ENCODE measurements around the gene AREL1.

Gene AREL1

GRCh38 chr14:74658535-74659131 is 54.2 kb downstream of the AREL1 start:
- DNase-seq = no peak

DNA sequence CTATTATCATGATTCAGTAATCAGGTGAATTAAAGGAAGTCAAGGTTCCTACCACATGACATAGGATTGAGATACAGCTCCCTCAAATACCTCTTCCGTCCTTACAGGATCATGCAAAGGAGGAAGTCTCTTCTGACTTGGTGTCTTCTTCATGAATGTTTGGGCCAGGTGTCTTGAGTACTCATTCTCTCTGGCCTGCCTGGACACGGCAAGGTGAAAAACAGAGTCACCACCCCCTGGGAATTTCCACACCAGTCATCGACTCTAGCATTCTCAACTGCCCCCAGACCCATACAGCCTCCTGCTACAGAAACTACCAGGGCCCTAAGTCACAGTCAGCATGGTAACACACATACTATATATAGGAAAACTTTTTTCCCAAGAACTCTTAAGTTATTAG is 55.9 kb downstream of the AREL1 start:
- no peak for DNase-seq

DNA sequence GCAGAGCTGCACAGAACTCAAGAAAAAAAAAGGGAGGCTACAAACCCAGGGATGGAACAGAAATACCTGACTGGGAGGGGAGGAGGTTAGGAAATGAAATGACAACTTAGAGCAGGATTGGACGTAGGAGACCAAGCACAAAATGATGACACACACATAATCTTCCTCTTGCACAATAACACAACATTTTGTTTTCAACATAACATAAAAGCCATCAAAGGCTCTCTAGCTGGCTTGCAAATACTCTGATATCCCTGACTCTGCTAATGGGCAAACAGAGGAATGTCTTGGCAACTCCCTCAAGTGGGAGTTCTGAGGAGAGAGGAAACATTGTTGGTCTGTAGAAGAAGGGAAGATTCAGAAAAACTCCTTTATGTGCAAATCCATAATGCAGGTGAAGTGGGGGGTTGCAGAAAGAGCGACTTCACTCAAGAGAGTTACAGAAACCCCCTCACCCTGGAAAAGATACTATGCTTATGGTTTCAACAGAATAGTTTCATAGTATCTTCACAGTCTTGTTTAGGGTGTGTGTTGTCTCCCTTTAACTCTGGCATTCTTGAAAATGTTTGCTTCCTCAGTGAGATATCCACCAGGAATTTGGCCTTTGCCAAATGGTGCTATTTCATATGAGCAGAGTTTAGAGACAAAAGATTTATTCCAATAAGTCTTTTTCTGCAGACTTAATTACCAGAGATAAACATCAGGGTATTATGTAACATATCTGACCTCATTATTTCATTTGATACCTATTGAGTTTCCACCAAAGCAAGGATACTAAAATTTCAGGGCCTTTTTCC is 57.1 kb downstream of the AREL1 start:
- DNase-seq = no peak

- DNase-seq = no peak
Measured at GRCh38 chr14:74654931-74655330, 57.9 kb downstream of the AREL1 start.

GRCh38 chr14:74653386-74654138 is 59.3 kb downstream of the AREL1 start:
- no peak for DNase-seq

DNA sequence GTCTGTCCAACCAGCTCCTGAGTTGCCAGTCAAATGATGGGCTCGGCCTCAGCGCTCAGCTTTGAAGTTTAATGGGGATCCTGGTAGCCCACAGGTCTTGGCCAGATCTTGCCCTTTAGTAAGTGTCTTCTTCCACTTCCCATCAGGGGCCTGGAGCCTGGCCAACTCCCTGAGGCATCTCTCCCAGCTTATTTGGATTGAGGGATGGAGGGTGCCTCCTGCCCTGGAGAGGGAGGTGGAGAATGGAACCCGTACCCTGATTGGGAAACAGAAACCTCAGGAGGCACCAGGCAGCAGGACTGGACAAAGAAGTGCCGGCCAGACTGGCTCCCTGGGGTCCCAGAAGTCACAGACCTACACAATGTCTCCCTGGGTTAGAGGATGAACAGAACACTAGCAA is 60.3 kb downstream of the AREL1 start:
- no peak for DNase-seq

DNA sequence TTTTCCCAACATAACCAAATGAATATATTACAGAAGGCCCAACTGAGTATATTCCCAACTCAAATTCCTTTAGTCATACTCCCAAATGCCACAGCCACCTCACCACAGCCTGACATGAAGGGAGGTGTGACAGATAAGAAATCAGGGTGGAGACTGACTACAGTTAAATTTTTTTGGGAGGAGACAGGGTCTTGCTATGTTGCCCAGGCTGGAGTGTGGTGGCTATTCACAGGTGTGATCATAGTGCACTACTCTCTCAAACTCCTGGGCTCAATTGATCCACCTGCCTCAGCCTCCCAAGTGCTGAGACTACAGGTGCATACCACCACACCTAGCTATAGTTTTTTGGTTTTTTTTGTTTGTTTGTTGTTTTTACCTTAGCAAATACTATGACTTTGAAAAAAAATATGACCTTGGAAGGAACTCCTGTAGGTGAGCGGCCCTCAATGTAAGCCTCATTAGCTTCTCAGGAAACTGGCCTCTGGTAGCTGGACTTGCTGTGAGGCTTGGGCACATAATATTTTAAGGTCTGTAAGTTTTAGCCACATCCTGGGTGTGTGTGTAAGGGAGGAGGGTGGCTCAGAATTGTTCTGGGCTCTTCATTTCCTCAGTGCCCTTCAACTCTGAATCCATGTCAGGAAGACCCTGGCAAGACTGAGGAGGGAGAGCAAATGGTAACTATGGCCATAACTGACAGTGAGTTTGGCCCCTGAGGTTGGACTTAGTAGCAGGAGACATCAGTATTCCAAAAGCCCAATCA is 61.8 kb downstream of the AREL1 start:
- no peak for DNase-seq

DNA sequence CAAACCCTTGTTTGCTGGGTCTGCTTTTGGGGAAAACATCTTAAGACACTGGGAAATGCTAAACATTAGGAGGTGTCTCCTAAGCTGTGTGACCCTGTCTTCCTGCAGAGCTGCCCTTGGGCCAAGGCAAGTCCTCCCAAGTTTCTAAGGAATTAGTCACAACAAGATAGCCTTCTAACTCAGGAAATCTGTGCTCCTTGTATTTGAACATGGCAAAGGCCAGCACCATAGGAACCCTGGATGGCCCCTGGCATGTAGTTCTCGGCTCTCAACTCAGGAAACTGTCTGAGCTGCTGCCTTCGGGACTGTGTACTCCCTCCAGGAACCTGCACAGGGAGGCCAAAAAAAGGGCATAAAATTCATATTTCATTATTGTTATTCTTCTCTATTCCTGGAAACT is 63.2 kb downstream of the AREL1 start:
- DNase-seq = no peak

DNA sequence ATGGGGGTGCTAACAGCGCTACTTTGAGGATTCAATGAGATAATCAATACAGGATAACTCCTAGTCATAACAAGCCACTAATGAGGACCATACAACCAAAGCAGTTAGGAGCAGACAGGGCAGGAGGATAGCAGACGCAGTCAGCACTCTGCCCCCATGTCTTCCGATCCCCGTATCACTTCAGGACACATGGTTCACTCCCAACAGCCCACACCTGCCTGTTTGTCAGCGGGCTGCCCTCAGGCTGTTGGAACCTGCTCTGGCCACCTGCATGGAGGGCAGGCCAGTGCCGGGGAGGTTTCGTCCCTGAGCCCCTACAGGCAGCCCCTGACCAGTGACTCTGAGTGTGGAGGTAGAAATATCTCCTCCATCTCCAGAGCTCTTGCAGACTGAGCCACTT is 63.7 kb downstream of the AREL1 start:
- DNase-seq = no peak

GRCh38 chr14:74648601-74649000 is 64.3 kb downstream of the AREL1 start:
- DNase-seq = no peak

DNA sequence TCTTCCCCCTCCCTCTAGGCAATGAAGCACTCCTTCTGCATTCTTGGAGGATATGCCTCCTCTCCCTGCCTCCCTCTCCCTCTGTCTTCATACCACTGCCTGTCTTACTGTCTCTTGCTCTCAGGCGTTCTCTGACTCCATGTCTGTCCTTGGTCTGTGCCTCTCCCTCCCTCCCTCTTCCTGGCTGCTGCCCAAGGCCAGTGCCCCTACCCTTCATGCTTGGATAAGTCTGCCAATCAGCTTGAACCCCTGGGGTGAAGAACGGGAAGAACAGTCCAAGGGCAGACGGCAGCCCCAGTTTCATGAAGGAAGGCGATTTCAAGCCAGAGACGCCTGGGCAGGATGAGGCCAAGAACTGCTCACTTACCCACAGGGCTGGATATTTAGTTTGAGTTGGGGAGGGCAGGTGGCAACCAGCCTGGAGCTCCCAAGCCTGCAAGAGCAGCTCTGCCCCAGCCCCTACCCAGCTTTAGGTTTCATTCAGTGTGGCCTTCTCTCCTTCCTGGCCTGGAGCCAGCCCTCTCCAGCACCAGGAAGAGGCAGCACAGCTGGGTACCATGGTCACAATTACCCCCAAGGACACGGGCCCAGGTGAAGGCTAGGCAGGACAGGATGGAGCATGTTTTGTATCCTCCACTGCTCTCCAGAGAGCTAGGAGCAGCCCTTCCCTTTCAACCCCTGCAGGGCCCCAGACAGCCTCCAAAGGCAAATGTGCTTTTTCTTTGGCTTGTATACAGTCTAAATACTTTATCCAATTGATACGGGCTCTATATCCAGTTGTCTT is 65.0 kb downstream of the AREL1 start:
- DNase-seq = no peak

DNA sequence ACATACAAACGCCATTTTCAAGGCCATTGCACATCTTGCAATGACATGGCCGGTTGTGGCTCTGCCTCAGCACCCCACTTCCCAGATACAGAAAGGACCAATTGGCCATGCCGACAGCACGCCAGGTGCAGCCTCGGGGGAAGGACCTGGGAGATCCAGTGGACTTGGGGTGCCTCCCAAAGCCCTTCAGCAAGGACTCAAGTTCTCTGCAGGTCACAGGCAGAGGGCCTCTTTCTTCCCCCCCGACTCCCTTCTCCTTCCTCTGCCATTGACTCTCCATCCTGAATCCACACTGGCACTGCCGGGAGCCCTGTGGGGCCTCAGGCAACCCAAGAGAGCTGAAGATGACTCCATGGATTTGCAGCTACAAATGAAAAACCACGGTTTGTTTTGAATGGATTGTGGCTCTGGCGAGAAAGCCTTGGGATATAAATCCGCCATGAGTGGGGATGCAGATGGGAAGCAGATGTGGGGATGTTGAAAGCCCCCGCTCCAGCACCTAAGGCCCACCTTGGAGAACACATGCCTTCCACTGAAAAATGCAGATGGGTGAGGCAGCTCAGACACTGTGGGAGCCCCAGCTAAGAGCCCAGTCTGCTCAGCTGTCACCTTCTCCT is 65.7 kb downstream of the AREL1 start:
- no peak for DNase-seq

DNA sequence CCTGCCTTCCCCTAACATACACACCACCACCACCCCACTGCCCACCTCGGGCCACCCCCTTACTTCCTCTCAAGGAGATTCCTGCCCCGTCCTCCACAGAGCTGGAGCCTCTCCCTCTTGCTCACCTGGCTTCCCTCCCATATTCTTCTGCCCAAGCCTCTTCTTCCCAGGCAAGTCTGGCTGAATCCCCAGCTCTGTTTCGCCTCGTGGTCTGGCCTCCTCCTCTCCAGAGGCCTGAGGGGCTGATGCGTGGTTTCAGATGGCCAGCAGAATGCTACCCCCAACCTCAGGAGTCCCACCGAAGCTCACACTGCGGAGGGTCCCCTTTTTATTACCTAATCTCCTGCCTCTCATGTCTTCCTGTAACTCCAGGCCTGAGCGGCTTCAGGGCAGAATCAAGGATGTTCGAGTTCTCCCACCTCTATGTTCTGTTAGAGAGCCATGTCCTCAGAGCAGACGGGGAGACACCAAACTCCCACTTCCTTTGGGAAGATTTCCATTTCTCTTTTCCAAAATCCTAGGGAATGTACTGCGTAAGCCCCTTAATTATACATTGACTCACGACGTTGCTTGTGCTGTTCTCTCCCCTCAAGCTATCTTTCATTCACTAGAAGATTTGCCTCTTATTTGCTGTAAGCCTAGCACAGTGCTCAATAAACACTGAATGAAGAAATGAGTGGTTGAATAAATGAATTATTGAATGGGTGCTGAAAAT is 67.0 kb downstream of the AREL1 start:
- no peak for DNase-seq

DNA sequence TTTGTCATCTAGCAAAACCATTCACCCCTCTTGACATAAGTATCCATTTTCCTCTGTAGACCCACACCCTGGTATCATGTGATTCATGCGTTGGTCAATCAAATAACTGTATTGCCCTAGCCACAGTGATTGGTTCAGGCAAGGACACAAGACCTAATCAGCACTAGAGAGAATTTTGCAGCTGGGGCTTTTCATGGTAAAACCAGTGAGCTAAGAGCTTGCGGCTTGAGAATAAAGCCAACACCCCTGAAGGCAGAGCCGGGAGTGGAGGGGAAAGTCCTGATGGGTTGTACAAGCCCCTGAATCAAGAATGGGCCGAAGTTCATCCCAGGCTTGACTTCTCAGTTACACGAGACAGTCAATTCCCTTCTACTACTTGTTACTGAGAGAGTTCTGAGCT is 67.6 kb downstream of the AREL1 start:
- no peak for DNase-seq

DNA sequence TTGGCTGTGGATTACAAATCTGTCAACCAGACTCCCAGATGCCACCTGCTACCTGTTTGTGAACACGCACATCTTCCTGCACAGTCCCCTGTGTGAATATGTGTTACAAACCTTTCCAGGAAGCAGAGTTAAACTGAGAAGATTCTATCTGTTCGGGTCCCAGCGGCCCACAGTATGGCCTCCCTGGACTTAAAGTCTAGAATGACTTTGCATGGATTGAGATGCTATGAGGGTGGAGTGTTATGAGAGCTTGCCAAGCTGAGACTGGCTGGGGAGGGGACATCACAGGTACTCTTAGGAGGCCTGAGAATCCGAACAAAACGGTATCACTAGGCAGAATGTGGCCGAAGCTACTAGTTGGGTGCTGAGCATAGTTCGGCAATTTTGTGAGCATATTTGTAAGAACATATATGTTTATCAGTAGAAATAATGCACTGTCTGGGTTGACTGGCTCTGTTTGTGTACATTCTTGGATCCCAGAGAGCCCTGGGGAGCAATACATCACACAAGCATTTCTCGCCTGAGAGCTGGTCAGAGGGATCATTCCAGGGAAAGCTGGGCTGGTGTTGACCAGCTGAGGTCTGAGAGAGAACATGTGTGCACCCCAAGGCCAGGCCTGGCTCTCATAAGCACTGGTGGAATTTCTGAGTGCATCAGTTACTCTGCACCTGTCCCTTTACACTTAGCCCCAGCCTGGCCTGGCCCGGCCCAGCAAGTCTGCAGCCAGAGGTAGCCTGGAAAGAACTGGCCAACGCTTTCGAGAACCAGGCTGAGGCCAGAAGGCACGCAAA is 71.1 kb downstream of the AREL1 start:
- DNase-seq = no peak

GRCh38 chr14:74638966-74639365 is 73.9 kb downstream of the AREL1 start:
- DNase-seq = no peak

DNA sequence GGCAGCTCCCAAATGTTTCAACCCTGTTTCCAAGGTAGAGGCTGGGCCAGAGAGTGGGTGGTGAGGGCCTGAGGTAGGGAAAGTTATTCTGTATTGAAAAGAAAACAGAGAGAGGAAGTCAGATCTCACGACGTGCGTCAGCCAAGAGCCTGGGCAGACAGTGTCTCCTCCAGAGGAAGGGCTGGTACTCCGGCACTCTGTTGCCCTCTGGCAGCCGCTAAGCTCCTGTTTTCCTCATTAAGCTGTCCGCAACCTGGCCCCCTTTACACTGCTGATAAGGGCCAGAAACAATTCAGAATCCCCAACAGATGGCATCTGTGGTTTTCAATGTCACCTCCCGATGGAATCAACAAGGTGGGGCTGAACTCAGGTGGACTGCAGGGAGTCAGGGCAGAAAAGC is 74.8 kb downstream of the AREL1 start:
- no peak for DNase-seq

DNA sequence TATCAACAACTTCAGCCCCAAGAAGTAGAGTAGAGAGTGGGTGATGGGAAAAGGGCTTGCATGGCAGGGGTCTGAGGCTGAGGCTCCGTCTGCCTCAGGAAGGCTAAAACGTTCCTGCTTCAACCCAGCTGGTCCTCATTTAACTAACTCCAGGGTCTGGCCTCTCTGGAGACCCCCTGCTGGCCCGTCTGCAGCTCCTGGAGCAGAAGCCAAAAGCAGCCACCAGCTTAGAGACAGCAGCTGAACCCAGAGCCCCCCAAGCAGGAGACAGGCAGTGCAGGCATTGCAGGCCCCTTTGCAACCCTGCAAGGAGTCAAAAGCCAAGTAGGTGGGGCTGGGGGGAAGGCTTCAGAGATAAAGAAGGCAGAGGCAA is 75.7 kb downstream of the AREL1 start:
- no peak for DNase-seq

GRCh38 chr14:74636424-74637177 is 76.3 kb downstream of the AREL1 start:
- DNase-seq = no peak

DNA sequence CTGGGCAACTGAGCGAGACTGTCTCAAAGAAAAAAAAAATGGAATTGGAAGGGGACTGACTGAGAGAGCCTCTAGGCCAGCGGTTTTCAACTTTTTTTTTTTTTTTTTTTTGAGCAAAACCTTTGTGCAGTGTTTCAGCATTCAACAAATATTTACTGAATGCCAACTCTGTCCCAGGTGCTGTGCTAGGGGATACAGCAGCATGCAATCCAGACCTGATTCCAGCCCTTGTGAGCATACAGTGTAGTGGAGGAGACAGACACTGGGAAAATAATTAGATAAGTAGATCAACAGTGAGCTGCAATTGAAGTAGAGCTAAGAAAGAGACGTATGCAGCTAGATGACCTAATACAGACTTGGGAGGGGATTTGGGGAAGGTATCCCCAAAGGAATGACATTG is 77.0 kb downstream of the AREL1 start:
- no peak for DNase-seq

Measured in T-helper 9 cell (primary cell).